OCI-M2 (cell line): ENCODE measurements around the gene CHN1.

Source experiments
- DNase-seq: peaks from one replicate; lab custom pipeline; 2025; ENCODE audit not compliant: unreplicated experiment; lab: John Stamatoyannopoulos, UW

CHN1 gene, protein sequence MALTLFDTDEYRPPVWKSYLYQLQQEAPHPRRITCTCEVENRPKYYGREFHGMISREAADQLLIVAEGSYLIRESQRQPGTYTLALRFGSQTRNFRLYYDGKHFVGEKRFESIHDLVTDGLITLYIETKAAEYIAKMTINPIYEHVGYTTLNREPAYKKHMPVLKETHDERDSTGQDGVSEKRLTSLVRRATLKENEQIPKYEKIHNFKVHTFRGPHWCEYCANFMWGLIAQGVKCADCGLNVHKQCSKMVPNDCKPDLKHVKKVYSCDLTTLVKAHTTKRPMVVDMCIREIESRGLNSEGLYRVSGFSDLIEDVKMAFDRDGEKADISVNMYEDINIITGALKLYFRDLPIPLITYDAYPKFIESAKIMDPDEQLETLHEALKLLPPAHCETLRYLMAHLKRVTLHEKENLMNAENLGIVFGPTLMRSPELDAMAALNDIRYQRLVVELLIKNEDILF

DNA sequence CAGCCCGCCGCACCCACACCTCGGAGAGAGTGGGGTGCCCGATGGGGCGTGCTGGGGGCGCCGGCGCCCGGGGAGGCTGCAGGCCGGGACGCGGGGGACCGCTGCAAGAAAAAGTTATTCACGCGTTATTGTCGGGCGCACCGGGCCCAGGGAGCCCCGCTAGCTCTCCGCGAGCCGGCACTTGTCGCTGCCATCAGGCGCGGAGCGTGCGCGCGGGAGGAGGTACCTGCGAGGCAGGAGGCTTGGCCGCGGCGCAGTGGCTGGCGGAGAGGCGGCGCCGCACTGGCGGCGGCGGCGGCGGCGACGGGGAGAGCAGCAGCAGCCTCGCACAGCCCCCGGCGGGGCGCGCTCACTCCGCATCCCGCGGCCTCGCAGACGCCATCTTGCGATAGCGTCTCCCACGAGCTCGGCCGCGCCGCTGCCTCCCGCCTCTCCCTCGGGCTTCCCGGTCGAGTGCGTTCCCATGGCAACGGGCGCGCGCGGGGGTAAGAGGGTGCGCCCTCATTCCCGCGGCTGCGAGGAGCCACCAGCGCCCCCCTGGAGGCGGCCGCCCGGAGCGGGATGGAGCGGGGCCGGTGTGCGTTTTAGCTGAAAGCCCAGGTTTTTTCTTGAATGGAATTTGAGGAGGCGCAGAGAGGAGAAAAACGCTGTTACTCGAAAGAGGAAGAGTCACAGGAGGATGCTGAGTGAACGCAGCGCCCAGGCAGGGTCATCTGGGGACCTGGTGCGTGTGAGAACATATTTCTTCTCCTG lies at the start of gene CHN1:
Gene CHN1, minus strand, starts transcription at position 402 of the 753 bp plus-strand sequence. CDS start 469 bp downstream, outside the sequence.
- no peak for DNase-seq

DNA sequence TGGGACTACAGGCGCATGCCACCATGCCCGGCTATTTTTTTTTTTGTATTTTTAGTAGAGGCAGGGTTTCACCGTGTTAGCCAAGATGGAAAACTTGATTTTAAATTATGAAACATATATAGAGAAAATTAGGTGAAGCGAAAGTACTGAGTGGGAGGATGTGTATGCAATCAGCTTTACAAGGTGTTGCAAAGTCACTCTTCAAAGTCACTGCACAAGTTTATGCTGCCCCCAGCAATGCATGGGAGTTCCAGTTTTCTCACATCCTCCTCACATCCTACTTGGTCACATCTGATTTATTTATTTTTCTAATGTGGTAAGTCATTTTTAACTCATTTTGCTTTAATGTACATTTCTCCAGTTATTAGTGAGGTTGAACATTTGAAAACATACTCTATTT lies 49.2 kb upstream of the CHN1 start:
- no peak for DNase-seq

DNA sequence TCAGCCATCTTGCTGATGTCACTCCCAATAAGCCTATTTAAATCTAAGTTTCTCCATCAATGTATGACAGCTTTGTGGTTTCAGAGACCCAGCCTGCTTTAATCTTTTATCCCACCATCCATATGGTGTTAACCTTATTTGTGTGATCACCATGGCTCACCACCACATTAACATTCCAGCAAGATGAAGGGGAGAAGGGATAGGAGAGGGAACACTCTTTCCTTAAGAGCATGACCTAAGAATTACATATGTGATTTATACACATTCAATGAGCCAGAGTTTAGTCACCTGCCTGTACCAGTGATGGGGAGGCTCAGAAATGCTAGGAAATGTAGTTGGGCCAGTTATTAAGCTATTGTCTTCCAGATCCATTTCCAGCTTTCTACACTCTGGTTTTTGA lies 44.5 kb upstream of the CHN1 start:
- DNase-seq: no peak

DNA sequence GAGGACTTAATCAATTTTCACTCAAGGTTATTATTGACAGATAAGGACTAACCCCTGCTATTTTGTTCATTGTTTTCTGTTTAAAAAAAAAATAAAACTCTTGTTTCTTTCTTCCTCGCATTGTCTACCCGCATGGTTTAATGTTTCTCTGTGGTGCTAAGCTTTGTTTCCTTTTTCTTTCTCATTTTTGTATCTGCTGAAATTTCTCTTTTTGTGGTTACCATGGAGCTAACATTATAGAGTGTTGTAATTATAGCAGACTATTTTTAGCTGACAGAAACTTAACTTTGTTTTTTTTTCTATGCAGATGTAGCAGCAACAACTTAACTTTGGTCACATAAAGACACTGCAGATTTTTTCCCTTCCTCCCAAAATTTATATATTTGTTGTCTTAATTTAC lies 43.1 kb upstream of the CHN1 start:
- no peak for DNase-seq

DNA sequence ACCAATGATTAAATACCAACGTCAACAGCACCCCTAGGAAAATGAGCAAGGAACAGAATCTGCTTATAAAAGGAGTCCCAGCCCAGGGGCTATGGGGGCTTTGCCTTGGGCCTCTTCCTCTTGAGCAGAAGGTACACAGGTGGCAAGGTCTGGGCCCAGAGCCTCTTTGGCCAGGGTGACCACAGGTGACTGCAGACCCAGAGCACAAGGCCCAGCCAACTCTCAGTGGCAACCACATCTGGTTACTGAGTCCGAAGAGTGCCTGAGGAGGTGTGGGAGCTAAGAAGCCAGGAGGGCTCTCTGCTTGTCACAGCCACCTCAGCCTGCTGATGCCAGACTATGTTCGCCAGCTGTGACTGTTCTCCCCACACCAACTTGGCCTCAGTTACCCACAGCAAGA lies 34.3 kb upstream of the CHN1 start:
- no peak for DNase-seq

DNA sequence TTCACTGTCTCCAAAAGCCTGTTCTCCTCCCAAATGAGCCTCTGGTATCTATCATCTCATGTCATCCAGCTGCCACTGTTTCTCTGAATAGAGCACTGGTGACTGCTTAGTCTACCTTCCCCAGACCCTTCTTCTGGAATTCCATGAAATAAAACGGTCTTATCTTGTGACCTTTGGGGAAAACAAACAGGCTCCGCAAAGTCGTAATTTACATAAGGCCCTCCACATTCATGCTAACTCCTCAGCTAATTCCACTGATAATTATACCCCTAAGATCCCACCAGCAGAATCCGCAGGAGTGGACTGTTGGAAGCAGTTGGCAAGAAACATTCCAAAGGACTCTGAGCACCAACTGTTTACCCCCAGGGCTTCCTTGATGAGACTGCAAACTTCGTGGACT lies 33.9 kb upstream of the CHN1 start:
- no peak for DNase-seq

DNA sequence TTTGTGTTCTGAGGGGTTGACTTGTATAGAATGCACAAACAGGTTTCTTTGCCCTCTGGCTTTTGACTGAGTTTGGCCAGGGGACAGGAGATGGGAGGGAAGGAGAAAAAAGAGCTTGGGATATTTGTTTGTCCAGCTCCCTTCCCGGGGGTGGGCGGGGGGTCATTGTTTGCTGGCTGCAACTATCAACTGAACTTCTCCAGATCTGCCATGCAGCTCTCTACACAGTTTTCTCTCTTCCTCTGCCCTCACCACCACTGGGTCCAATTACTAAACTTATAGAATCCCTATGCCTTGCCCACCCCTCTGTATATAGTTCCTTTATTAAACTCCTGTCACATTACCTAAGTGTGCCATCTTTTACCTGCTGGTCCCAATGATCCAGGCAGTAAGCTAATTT lies 32.8 kb upstream of the CHN1 start:
- DNase-seq: no peak

DNA sequence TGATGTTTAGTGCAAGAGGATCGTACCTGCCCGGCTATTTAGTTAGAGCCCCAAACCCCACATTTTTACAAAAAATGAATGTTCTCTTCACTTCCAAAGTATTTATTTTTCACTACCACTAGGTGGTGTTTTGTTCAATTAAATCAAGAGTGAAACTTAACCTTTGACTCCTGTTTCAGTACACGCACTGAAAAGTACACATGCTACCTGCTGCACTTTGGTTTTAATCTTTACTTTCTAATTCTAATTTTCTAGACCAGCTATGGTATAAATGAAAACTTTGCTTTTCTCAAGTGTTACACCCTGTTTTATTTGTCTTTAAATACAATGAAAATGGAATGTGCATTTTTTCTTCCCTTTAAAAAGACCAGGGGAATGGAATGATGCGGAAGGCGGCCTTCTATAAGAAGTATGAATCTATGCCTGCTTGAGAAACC lies 31.4 kb upstream of the CHN1 start:
- DNase-seq: peak; percentile 17

DNA sequence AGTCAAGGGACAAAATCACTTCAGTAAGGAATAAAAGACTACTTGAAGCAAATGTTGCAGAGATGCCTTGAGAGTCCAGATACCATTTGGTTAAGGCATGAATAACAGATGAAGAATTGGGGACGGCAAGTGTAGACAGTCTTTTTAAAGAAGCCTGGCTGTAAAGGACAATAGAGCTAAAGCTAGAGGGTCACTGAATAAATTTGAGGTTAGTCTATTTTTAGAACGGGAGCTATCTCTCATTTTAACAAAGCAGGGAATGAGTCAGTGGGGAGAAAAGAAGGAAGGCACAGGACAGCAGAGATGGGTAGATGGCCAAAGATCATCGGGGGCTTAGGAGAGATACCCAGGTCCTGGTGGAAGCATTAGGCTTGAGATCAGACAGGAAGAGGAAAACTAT lies 30.6 kb upstream of the CHN1 start:
- no peak for DNase-seq

DNA sequence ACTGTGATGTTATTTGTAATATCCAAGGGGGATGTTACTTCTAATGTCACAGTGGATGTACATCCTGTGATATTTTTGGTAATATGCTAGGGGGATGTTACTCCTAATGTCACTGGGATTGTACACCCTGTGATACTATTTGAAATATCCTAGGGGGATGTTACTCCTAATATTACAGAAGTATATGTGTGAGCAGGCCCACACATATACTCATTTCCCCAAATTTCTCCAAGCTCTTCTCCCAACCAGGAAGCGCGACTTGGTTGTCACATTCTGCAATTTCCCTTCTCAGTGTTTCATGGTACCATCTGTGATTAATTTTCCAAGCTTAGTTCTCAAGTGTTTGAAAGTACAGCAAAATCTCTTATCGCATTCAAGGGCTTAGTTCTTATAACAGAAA lies 29.5 kb upstream of the CHN1 start:
- no peak for DNase-seq

DNA sequence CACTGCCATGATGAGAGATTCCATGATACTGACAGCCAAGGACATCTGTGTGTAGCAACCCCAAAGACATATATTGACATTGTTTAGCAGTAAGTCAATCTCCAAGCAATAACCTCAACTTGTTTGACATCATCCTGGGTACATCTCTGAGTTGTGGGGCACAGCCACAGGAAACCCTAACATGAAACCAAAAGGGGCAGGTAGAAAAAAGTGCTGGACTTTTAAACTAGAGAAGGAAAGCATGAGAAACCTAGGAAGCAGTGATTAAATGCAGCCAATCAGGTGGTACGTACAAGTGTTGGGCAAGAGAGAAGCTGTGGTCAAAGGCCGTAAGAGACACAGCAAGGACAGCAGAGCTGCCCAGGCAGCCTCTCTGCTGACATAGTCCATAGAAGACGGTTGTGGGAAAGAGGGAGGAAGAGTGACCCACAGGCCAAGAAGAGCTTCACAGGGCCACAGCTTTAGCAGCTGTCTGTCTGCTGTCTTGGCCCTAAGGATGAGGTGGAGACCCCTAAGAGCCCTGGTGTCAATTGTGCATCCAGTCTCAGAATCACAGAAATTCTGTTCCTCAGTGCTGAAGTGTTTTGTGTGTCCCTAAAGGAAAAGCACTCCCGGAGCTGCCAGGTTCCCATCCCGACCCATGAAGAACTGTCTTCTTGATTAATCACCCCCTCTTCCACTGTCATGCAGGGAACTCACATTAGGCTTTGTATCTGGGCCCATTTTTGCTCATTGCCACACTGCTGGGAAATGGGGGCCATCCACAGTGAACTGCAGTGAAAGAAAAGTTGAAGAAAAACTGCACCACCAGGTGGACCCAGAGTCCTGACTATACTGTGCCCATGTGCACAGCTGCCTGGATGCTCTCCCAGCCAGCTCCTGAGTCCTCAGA lies 25.4 kb upstream of the CHN1 start:
- DNase-seq: no peak

DNA sequence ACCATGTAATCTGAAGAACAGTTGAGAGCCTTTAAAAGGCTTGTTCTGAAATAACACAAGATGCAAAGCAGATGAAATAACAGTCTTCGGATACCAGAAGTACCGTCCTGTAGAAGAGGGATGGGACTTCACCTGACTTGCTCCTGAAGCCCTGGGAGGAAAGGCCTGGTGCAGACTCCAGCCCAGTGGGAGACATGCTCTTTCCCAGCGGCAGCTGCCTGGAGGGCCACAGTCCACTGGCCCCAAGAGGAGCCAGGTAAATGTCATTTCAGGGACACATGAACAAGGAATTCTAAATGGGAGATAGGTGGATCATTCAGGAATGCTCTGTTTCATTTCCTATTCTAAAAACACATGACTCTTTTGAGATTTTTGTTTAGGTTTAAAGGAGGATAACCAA lies 22.6 kb upstream of the CHN1 start:
- no peak for DNase-seq

DNA sequence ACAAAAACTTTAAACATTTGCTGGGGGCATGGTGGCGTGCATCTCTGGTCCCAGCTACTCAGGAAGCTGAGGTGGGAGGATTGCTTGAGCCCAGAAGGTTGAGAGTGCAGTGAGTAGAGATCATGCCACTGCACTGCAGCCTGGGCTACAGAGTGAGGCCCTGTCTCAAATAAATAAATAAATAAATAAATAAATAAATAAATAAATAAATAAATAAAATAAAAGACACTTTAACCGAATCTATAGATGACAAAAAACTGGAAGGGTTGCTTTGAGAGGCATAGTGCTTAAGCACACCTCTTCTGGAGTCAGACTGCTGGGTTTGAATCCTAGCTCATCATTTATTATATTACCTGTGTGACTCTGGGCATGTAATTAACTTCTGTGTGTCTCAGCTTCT lies 21.2 kb upstream of the CHN1 start:
- no peak for DNase-seq

DNA sequence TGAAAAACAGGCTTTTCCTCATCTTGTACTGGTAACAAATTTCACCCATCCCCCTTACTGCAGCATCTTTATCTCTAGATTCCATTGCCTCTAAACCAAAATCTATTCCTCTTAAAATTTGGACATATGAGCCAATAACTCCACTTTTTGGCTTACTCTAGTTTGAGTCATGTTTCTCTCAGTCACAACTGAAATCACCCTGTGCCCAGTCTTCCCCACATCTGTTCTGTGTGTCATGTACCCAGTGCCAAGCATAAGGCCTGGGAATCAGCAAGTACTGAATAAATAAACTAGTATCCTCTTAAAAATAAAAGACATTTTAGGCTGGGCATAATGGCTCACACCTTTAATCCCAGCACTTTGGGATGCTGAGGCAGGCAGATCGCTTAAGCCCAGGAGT lies 20.8 kb upstream of the CHN1 start:
- no peak for DNase-seq

DNA sequence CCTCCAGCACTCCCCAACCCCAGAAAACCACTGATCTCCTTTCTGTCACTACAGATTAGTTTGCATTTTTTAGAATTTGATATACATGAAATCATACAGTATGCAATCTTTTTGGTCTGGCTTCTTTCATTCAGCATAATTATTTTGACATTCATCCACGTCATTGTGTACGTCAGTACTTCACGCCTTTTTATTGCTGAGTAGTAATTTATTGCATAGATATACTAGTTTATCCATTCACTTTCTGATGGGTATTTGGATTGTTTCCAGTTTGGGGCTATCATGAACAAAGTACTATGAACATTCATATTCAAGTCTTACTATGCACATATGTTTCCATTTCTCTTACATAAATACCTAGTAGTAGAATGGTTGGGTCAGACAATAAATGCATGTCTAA lies 20.1 kb upstream of the CHN1 start:
- DNase-seq: no peak

DNA sequence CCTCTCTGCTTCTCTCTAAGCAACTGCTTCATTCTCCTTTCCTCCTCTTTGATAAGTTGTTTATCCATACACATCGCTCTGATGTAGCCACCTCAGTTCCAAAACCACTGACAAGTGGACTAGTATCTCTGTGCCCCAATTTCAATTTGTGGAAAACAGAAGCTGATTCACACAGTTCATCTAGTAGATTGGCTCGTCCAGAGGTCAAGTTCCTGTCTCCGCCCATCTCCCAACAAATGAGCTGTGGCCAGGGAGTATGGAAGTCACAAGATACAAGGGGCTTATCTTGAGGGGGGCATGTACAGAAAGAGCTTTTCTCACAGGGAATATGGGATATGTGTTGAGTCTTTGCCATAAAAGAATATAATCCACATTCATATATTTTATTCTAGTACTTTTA lies 17.7 kb upstream of the CHN1 start:
- DNase-seq: no peak

DNA sequence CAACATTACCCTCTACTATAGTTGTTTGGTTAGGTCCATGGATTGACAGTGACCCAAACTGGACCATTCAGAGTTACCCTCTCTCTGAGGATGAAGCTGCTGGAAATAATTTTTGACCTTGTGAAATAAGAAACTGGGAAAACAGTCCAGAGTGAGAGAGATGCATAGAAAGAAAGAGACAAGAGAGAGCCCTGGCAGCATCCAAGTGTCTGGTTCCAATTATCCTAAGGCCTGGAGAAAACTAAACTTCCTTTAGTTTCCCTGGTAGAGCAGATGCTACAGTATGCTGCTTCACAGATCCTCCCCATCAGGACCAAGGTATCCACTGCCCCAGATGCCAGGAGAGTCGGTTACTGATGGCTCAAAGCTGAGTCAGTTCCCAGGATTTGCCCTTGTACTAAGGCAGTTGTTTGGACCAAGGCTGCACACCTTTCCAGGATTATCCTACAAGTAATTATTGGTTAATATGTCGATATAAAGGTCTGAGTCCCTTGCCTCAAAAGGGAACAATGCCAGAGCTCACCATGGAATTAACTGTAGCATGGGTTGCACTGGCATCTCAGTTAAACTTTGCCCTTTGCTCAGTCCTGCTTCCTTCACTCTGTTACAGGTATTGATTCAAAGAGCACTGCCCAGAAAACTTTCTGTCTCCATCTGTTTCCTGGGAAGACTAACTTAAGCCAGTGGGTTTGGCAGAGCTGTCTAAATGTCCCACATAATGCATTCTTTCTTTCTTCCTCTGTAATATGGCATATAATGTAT lies 14.6 kb upstream of the CHN1 start:
- no peak for DNase-seq

DNA sequence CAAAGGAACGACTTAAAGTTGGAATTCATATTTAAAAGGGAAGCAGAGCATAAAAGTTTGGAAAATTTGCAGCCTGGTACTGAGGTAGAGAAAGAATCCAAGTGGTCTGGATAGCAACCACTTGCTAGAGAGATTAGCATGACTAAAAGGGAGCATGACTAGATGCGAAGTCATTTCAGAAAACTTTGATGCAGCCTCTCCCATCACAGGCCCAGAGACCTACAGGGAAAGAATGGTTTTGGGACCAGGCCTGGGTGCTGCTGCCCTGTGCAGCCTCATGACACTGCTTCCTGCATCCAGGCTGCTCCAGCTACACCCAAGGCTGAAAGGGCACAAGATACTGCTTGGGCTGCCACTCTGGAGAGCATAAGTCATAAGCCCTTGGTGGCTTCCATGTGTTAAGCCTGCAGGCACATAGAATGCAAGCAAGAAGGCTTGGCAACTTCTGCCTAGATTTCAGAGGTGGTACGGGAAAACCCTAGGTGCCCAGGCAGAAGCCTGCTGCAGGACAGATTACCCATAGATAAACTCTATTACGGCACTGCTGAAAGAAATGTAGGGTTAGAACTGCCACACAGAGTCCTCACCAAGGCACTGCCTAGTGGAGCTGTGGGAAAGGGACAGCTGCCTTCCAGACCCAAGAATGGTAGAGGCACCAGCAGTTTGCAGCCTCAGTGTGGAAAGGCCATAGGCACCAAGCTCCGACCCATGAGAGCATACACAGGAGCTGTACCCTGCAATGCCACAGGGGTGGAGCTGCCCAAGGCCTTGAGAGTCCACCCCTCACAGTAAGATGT lies 12.6 kb upstream of the CHN1 start:
- DNase-seq: no peak

DNA sequence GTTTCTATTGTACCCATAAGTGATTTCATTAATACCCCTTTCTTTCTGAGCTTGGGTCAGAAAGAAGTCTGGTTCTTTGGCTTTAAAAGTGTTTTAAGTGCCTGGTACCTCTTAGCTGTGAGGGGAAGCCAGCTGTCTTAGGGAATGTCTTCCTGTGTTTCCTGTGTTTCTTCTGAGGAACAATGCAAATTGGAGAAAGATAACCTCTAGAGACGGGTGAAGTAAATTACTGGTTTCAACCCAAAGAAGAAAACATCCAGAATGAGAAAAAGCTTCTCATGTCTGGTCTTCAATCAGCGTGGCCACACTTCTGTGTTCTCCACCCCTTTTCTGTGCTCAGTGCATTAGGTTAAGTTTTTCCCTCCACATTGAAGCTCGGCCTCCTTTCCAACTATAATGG lies 10.2 kb upstream of the CHN1 start:
- no peak for DNase-seq

DNA sequence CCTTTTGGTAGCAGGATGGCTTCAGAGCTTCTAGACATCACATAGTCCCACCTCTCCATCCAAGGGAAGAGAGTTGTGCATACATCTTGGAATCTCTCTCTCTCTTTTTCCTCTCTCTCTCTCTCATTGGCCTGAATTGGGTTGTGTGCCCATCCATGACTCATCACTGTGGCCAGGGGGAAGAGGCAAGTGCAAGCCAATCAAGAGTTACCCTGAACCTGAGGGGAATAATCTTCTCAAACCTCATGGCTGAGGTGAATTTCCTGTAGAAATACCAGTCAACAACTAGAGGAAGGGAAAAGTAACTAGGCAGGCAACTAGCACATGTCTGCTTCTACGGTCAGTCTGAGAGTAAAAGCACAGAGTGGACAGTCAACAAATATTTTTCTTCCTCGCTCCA lies 7.3 kb upstream of the CHN1 start:
- DNase-seq: no peak
